GM12874 (cell line): ENCODE results near the gene RASL11B.

ENCODE experiments used
- TF ChIP-seq, protein P1 (sequence below): IDR thresholded peaks from 2 replicates; pipeline ENCODE4 v1.5.1; 2011; ENCODE audit warnings: low read depth, mild to moderate bottlenecking, control low read depth, low read length, moderate library complexity; ENCODE audit not compliant: insufficient read depth

The RASL11B gene, protein sequence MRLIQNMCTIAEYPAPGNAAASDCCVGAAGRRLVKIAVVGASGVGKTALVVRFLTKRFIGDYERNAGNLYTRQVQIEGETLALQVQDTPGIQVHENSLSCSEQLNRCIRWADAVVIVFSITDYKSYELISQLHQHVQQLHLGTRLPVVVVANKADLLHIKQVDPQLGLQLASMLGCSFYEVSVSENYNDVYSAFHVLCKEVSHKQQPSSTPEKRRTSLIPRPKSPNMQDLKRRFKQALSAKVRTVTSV

DNA sequence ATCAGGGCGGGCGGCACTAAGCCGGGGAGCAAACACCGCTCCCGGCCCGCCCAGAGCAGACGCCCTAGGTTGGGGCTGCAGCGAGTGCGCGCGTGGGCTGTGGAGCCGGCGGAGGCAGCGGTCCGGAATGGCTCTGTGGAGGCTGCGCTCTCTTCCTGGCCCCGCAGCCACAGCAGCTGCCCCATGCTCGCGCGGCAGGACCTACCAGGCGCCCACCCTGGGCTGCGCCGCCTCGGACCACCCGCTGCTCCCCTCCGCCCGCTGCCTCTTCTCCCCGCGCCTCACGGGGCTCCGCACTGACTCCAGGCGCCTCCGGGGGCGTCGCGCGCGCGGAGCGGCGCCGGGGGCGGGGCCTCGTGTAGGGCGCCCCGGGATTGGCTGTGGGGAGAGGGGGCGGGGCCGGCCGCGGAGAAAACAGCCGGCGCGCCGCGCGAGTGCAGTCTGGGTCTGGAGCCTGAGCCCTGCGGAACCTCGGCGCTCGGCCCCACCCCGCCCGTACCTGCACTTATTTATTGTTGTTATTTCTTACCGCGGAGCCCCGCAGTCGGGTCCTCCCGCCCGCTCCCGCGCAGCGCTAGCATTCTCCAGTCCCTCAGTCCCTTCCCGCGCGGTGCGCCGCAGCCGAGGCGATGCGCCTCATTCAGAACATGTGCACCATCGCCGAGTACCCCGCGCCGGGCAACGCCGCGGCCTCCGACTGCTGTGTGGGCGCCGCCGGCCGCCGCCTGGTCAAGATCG, at the start of gene RASL11B:
Gene RASL11B (plus strand): TSS at position 439 of the 738 bp plus-strand sequence. CDS start 191 bp downstream, at position 630.
- TF ChIP-seq, protein P1, sequence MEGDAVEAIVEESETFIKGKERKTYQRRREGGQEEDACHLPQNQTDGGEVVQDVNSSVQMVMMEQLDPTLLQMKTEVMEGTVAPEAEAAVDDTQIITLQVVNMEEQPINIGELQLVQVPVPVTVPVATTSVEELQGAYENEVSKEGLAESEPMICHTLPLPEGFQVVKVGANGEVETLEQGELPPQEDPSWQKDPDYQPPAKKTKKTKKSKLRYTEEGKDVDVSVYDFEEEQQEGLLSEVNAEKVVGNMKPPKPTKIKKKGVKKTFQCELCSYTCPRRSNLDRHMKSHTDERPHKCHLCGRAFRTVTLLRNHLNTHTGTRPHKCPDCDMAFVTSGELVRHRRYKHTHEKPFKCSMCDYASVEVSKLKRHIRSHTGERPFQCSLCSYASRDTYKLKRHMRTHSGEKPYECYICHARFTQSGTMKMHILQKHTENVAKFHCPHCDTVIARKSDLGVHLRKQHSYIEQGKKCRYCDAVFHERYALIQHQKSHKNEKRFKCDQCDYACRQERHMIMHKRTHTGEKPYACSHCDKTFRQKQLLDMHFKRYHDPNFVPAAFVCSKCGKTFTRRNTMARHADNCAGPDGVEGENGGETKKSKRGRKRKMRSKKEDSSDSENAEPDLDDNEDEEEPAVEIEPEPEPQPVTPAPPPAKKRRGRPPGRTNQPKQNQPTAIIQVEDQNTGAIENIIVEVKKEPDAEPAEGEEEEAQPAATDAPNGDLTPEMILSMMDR = no peak

DNA sequence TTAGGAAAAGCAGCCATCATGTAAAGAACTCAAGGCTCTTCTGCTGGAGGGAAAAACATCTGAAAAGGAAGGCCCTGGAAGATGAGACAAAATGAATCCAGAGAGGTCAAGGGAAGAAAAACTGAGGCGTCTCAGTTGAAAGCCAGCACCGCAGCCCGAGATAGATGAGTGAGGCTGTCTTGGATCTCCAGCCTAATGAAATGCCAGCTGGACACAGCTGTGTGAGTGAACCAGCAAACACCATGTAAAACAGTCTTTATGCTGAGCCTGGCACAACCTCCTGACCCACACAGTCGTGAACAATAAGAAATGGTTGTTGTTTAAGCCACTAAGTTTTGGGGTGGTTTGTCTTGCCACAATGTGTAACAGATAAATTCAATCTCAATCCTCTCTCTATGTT, 48.6 kb upstream of the RASL11B start:
- TF ChIP-seq, protein P1 = no peak

DNA sequence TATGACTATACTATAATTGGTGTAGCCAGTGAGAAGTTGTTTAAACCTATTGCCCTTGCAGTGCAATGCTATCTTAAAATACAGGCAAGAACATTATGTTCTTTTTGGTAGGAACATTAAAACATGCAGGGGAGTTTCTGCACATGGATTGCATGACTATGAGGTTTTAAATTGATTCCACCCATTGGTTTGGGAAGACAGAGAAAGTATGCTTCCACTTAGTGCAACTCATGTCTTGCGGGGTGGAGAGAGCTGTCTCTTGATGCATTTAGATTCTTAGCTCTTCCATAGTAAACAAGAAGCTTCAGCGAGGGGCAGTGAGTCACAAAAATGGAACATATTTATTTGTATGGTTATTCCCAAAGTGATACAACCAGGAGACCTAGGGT, 39.5 kb upstream of the RASL11B start:
- TF ChIP-seq, protein P1 = no peak

DNA sequence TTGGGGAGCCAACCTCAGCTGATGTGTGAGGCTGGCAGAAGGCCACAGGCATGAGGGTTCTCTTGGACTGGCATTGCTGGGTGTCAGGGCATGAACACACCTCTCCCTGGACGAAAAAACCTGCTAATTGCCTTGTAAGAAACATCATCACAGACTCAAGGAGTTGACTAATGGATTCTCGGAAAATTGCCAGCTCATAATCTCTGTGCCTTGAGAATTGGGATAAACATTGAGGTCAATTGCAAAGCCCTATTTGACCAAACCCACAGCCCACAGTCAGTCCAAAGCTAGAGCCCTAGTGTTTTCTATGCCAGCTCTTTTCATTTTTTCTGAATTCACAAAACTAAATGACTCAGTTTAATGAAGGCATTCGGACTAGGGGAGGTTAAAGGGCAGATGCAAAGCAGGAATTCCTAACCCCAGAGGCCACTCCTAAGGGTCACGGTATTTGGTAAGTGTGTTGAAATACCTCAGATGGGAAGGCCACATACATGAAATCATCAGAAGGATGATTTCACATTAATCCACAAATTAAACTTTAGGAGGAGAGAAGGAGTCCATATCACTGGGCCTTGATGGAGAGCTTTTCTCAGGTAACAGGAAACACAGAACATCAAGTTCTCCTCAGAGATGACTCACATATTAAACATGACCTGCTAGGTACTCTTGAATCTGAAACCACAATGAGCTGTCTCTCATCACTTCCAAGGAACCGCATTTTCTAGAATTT, 39.0 kb upstream of the RASL11B start:
- TF ChIP-seq, protein P1 = no peak

DNA sequence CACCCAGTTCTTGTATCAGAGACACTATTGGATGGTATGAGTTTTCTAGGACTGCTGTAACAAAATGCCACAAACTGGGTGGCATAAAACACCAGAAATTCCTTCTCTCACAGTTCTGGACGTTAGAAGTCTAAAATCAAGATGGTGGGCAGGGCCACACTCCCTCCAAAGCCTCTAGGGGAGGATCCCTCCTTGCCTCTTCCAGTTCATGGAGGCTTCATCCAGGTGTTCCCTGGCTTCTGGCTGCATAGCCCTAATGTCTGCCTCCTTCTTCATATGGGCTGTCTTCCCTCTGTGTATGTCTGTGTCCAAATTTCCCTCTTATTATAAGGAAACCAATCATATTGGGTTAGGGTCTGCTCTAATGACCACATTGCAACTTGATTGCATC, 38.4 kb upstream of the RASL11B start:
- TF ChIP-seq, protein P1 = no peak

DNA sequence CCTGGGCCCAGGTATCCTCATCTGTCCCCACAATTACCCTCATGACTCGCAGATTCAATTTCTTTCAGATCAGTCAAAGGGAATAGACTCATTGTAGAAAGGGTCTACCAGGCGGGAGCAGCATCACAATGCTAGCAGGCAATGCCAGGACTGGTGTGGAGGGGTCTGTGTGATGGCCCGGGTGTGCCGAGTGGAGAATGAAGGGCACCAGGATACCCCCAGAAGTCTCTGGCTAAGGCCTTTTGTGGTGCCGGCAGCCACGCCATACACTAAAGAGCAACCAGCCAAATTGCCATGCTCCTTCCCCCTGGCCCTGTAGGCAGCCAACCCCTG, 37.9 kb upstream of the RASL11B start:
- TF ChIP-seq, protein P1 = no peak
